Common myeloid progenitor, CD34-positive (primary cell): Measurements from ENCODE around the gene ZBTB7C.

Source experiments
- CTCF ChIA-PET: fragments of 350-600 bp; sonication (Branson Sonifier 250); formaldehyde crosslinking; loops from one replicate; lab custom pipeline; 2021; ENCODE audit warnings: antibody characterized with exemption; lab: Charles Lee
- POLR2A ChIA-PET: fragments of 350-600 bp; sonication (Branson Sonifier 250); formaldehyde crosslinking; loops from one replicate; lab custom pipeline; 2021; ENCODE audit warnings: antibody characterized with exemption; lab: Charles Lee
- DNase-seq, 3 donors: peaks; one replicate each; pipeline versions ENCODE4 v3.0.0 to v3.0.0-alpha.2; 2013
- H3K27ac ChIP-seq, 2 experiments: 1 replicate in 1 of 2; 2 replicates in 1 of 2; pipeline ENCODE4 v1.7.0; 2013; ENCODE audit warnings: inconsistent platforms in 2 of 2, low read length in 2 of 2, mild to moderate bottlenecking in 2 of 2, low read depth in 1 of 2, moderate library complexity in 1 of 2; ENCODE audit not compliant: severe bottlenecking in 2 of 2, insufficient read depth in 1 of 2, poor library complexity in 1 of 2
- H3K27me3 ChIP-seq, 5 experiments: replicated peaks in 2 of 5; 1 replicate in 3 of 5; 2 replicates in 2 of 5; pipeline versions ENCODE4 v1.6.1 to v1.7.0; 2013; ENCODE audit warnings: low read length in 4 of 5, mild to moderate bottlenecking in 2 of 5, moderate library complexity in 2 of 5, inconsistent platforms in 1 of 5; ENCODE audit not compliant: insufficient read depth in 5 of 5, control insufficient read depth in 4 of 5
- H3K36me3 ChIP-seq, 4 experiments: 1 replicate in 2 of 4; 2 replicates in 2 of 4; pipeline versions ENCODE4 v1.6.1 to v1.7.0; 2013; ENCODE audit warnings: low read length in 3 of 4, control low read depth in 1 of 4, mild to moderate bottlenecking in 1 of 4; ENCODE audit not compliant: control insufficient read depth in 4 of 4, insufficient read depth in 4 of 4
- H3K4me1 ChIP-seq, 4 experiments: 1 replicate in 3 of 4; 2 replicates in 1 of 4; pipeline versions ENCODE4 v1.6.1 to v1.7.1; 2013; ENCODE audit warnings: low read length in 3 of 4, mild to moderate bottlenecking in 3 of 4, control low read depth in 1 of 4, inconsistent platforms in 1 of 4, moderate library complexity in 1 of 4; ENCODE audit not compliant: control insufficient read depth in 4 of 4, insufficient read depth in 4 of 4; ENCODE audit errors: control extremely low read depth in 1 of 4
- H3K4me3 ChIP-seq, 7 experiments: 1 replicate in 4 of 7; 2 replicates in 3 of 7; pipeline versions ENCODE4 v1.5.1 to v1.7.0; 2013; ENCODE audit warnings: mild to moderate bottlenecking in 7 of 7, low read length in 6 of 7, moderate library complexity in 6 of 7, inconsistent platforms in 2 of 7, low read depth in 2 of 7, control low read depth in 1 of 7; ENCODE audit not compliant: insufficient read depth in 4 of 7, control insufficient read depth in 1 of 7; ENCODE audit errors: extremely low read depth in 1 of 7
- H3K9me3 ChIP-seq, 5 experiments: 1 replicate in 4 of 5; 2 replicates in 1 of 5; pipeline versions ENCODE4 v1.6.1 to v1.7.1; 2013; ENCODE audit warnings: low read length in 4 of 5, mild to moderate bottlenecking in 2 of 5, inconsistent platforms in 1 of 5, low read depth in 1 of 5, moderate library complexity in 1 of 5; ENCODE audit not compliant: control insufficient read depth in 4 of 5, insufficient read depth in 2 of 5; ENCODE audit errors: control extremely low read depth in 1 of 5
- WGBS: methylation state at CpG from one replicate; pipeline ENCODE4 v1.1.5; 2013; ENCODE audit not compliant: insufficient coverage; 5-methylcytosine and 5-hydroxymethylcytosine counted together

The ZBTB7C gene

DNA sequence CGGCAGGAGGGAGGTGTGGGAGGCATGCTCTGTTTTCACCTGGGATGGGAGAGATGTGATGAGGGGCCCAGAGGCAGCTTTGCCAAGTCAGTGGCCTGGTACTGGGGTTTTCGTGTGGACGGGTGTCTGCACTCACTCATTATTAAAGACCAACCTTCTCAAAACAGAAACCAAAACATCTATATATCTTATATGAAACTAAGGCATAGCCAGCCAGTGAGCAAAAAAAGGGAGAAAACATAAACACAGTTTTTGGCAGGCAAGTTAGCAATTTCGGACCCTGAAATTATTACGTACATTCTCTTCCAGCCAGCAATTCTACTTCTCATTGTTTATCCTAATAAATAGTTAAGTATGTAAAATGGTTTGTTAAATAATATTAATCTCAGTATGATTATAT lies 297.6 kb downstream of the ZBTB7C start:
- H3K27me3 ChIP-seq: peaks cover 0 to 27% (median 18%) of the 10 kb centered on the region in 5 experiments
- no peaks in the 10 kb centered on the region for H3K36me3 ChIP-seq
- no peak overlapping the region for H3K27ac ChIP-seq
- DNase-seq: no peak
- no peak overlapping the region for H3K4me3 ChIP-seq
- H3K9me3 ChIP-seq: no peaks in the 10 kb centered on the region
- ChIA-PET POLR2A (no interaction called here), CTCF (no interaction called here)
- no peaks in the 10 kb centered on the region for H3K4me1 ChIP-seq
- 50% methylated on average over 1 of the region's 5 CpGs for WGBS

DNA sequence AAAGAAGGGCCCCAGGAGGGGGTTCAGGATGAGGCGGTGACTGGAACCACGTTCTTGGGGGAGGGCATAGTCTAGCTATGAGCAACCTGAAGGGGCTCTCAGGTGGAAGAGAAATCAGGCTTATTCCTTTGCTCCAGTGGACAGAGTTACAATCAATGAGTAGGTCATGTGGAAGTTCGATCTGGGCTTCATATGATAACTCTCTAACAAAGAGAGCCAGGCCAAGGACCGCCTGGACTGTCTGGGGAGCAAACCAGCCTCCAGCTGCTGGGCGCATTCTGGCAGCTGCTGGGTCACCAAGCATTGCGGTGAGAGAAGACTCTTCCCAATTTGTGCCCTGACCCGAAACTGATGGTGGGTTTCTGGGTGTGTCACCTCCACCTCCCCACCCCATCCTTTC lies 298.4 kb downstream of the ZBTB7C start:
- ChIA-PET POLR2A (no interaction called here), CTCF (no interaction called here)
- 87% methylated on average over 6 of the region's 7 CpGs for WGBS
- Histone ChIP-seq H3K4me1 (no peaks in the 10 kb centered on the region), H3K4me3 (no peak overlapping the region), H3K36me3 (no peaks in the 10 kb centered on the region), H3K9me3 (no peaks in the 10 kb centered on the region), H3K27ac (no peak overlapping the region), H3K27me3 (peaks cover 0 to 32% (median 21%) of the 10 kb centered on the region in 5 experiments)
- DNase-seq: no peak

DNA sequence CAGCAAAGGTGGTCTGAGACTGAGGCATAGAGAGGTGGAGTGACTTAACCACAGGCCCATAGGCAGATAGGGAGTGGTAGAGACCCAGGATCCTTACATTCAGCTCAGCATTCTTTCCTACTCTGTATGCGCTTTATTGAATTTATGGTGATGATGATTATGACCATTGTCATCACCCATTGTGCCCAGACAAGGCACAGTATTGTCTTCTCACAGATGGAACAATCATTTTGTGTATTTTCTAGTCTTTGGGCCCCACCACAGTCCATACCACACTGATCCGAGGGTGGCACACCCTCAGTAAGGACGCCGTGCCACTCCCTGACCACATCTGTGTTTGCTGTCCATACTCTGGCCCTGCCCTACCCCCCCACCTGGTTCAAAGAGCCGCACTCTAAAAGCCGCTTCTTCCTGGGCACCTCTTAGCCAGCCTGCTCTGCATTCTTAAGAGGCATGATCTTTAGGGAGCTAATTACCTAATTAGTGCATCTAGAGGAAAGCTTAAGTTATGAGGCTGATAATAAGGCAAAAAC lies 299.2 kb downstream of the ZBTB7C start:
- Histone ChIP-seq H3K4me3 (no peak overlapping the region), H3K9me3 (no peaks in the 10 kb centered on the region), H3K36me3 (no peaks in the 10 kb centered on the region), H3K27me3 (peaks cover 0 to 35% (median 21%) of the 10 kb centered on the region in 5 experiments), H3K4me1 (no peaks in the 10 kb centered on the region), H3K27ac (no peak overlapping the region)
- ChIA-PET POLR2A (no interaction called here), CTCF (no interaction called here)
- no peak for DNase-seq
- 95% methylated on average over 3 of the region's 6 CpGs for WGBS

DNA sequence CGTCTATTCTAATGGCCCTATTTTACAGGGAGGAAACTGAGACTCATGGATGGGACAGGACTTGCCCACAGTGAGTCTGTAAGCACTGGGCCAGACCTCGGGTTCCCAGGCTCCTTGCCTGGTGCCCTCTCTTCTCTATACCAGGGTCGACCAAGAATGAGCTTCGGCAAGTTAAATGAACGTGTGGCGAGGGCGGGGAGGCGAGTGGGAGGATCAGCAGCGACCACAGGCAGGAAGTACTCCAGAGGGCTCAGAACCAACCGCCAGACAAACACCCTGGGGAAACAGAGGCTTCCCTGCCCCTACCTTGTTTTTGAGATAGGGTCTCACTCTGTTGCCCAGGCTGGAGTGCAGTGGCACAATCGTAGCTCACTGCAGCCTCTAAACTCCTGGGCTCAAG lies 301.0 kb downstream of the ZBTB7C start:
- Histone ChIP-seq H3K27ac (no peak overlapping the region), H3K9me3 (no peaks in the 10 kb centered on the region), H3K4me3 (no peak overlapping the region), H3K4me1 (no peaks in the 10 kb centered on the region), H3K27me3 (peaks cover 0 to 39% (median 19%) of the 10 kb centered on the region in 5 experiments), H3K36me3 (no peaks in the 10 kb centered on the region)
- no peak for DNase-seq
- CTCF ChIA-PET: interaction anchor here (1.7 kb wide), 1 partner anchor 10 kb away, joined by 4 read pairs; no protein-coding TSS in a partner anchor
- POLR2A ChIA-PET: no interaction called here
- WGBS: 89% methylated on average over 11 of the region's 11 CpGs

DNA sequence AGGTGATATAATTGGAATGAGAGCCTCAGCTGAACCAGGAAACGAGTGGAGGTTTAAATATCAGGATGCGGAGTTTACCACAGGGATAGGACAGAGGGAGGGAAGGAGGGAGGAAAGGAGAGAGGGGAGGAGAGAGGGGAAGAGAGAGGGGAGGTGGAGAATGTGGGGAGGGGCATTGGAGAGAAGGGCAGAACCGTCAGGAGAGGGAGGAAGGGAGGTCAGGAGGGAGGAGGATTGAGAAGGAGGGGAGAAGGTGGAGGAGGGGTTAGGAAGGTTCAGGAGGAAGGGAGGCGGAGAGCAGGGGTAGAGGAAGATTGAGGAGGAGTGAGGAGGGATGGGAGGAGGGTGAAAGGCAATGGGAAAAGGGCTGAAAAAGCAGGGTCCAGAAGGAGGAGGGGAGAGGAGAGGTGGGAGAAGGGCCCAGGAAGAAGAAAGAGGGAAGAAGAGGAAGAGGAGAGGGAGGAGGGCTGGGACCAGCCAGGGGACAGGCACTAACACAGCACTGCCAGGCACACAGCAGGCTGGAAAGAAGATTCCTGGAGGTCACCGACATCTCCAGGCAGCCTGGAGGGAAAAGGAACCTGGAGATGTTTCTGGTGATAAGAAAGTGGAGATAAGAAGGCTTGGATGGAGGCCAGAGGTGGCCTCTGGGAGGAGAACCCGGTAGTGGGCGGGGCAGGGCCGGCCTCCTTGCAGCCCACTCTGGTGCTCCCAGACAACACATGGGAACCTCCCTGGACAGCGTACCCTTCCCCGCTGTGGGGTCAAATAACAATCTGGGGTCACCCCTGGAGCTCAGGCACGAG lies 302.0 kb downstream of the ZBTB7C start:
- Histone ChIP-seq H3K9me3 (no peaks in the 10 kb centered on the region), H3K4me3 (no peak overlapping the region), H3K36me3 (no peaks in the 10 kb centered on the region), H3K4me1 (no peaks in the 10 kb centered on the region), H3K27me3 (peaks cover 0 to 39% (median 19%) of the 10 kb centered on the region in 5 experiments), H3K27ac (no peak overlapping the region)
- WGBS: 51% methylated on average over 11 of the region's 11 CpGs
- peak in 1 of 3 donors; percentile 3 for DNase-seq
- ChIA-PET CTCF (interaction anchor here (1.7 kb wide), 1 partner anchor 11 kb away, joined by 4 read pairs; no protein-coding TSS in a partner anchor), POLR2A (no interaction called here)

DNA sequence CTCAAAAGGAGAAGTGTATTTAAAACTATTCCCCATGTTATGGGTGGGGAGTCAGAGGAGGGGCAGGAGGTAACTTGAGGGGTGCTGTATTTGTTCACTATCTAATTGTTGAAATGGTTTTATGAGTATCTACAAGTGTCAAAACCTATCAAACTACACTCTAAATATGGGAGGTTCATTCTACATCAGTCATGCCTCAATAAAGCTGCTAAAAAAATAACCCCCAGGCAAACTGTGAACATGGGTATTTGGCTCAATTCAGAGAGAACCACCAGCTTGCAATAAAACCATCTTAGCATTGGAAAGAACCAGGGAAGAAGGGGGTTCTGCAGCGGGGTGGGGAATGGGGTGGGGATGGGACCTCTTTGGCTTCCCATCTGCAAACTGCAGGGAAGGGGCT lies 302.7 kb downstream of the ZBTB7C start:
- DNase-seq: no peak
- Histone ChIP-seq H3K9me3 (no peaks in the 10 kb centered on the region), H3K4me1 (no peaks in the 10 kb centered on the region), H3K36me3 (no peaks in the 10 kb centered on the region), H3K27me3 (peaks cover 0 to 39% (median 22%) of the 10 kb centered on the region in 5 experiments), H3K4me3 (no peak overlapping the region), H3K27ac (no peak overlapping the region)
- no CpG with 5 or more reads among the region's 1 CpG for WGBS
- ChIA-PET CTCF (interaction anchor here (1.1 kb wide), 1 partner anchor 15 kb away, joined by 3 read pairs; no protein-coding TSS in a partner anchor), POLR2A (no interaction called here)

DNA sequence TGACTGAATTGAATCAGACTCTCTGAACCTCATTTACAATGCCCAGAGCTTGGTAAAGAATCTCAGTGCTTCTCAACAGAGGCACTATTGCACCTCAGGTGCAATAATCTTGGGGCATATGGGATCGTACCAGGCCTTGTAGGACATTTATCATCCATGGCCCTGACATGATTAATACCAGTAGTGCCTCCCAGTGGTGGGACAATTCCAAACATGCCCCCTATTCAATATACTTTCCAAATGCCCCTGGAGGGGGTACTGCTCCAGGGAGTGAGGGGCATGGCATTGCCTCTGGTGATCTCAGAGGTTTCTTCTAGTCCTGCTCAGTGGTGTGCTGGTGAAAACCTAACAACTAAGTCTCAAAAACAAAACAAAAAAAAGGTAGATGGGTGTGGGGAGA lies 303.9 kb downstream of the ZBTB7C start:
- DNase-seq: no peak

More for the DNA sequence above, 303.9 kb downstream of the ZBTB7C start:
- WGBS: 100% methylated on average over 1 of the region's 1 CpG
- CTCF ChIA-PET: no interaction called here
- Histone ChIP-seq H3K4me3 (no peak overlapping the region), H3K4me1 (peaks cover 0 to 3% (median 0%) of the 10 kb centered on the region in 4 experiments), H3K27ac (no peak overlapping the region), H3K27me3 (peaks cover 0 to 43% (median 19%) of the 10 kb centered on the region in 5 experiments), H3K9me3 (no peaks in the 10 kb centered on the region), H3K36me3 (no peaks in the 10 kb centered on the region)
- POLR2A ChIA-PET: no interaction called here
